EH (cell line): ENCODE measurements around the gene PITPNM1.

Source experiments
- DNase-seq: peaks from one replicate; pipeline ENCODE4 v3.0.0-alpha.2; 2015; ENCODE audit warnings: low read depth

Gene PITPNM1

GRCh38 chr11:67503119-67504004 lies 1.8 kb downstream of the PITPNM1 start:
- DNase-seq, result no peak

- DNase-seq, result no peak
These were observed 2.7 kb downstream of the PITPNM1 start for GRCh38 chr11:67502328-67502979.

- DNase-seq, result no peak
These were observed 3.3 kb downstream of the PITPNM1 start for GRCh38 chr11:67501854-67502253.

DNA sequence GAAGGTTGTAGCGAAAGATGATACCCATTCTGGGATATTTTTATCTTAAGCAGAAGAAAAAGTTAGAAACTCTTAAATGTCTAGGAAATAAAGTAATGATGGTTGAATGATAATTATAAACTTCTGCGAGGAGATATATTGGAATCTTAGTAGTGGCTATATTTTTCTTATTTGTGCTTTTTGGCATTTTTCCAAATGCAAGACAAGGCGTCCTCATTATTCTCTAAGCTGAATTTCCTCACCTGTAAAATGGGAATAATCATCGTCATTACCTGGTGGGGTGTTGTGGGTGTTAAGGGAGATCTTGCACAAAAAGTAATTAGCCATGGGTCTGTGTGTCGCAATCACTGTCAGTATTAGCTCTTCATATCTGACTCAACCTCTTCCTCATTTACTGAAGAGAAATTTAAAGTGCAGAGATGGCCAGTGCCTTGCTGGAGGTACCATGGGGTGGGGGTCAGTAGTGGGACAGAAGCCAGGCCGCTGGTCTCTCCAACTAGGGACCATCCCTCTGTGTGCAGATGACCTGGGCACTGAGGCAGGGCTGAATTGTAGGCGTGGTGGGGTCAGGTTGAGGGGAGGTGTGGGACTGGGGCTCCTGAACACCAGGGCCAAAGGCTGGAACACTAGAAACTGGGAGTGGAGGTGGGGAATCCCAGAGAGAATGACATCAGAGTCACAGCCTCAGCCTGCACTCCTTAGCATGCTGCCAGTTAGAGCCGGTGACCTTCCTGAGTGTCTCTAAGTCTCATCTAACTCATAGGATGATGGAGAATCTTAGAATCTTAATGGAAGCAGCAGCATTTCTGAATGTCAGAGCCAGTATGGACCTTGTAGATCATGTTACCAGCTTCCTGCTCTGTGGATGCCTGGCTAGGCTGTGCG lies 4.1 kb downstream of the PITPNM1 start:
- no peak for DNase-seq

DNA sequence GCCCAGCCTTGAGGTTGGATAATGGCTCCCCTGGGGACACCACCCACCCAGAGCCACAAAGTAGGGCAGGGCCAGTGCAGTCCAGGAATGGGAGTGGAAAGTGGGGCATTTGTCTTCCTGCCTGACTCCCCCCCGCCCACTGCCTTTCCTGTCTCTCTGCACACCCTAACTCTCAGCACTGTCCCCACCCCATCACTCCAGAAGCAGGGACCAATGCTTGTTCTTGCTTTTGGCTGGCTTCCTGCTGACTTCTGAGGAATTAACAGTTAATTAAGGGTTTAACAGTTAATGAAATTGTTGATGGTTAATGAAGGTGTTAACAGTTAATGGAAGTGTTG lies 4.7 kb downstream of the PITPNM1 start:
- no peak for DNase-seq

GRCh38 chr11:67499808-67500483 lies 5.2 kb downstream of the PITPNM1 start:
- DNase-seq, result no peak

DNA sequence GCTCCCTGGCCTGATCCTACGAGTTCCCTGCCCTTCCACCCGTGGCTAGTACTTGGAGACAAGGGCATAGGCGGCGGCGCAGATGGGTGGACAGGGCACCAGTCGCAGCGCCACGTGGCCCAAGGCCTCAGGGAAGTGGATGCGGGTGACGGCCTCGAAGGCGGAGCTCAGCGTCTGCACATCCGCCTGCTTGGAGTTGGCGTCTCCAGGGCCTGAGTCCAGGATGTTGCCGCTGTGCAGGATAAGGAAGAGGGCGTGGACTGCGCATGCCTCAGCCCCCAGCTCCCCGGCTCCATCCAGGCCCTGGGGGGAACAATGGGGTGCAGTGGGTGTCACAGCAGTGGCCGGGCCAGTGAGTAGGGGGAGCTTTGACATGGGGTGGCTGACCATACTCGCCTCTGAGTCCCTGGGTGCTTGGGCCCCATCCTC lies 6.6 kb downstream of the PITPNM1 start:
- no peak for DNase-seq

DNA sequence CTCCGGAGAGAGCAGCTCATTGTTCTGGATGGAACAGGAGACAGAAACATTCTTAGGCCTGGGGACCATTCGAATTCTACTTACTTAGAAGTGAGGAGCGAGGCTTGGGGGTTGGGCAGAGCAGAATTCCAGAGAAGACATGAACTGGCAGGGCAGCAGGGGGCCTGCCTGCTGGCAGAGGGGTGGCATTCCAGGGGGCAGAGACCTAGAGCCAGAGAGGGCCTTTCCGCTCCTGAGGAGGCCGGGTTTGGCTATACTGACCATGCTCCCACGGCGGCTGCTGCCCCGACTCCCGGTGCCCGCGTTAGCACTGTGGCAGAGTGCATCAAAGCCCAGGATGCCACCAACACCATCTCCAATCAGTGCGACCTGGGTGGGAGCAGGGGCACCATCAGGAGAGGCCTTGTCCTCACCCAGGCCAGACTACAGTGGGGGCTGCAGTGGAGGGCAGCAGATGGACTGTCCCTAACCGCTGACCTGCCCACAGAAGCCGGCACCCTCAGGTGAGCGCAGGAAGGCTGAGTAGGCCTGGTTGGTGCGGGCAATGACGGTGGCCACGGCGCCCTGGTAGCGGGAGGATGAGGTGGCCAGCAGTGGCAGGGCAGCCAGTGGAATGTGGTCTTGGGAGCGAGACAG lies 7.4 kb downstream of the PITPNM1 start:
- DNase-seq, result no peak

DNA sequence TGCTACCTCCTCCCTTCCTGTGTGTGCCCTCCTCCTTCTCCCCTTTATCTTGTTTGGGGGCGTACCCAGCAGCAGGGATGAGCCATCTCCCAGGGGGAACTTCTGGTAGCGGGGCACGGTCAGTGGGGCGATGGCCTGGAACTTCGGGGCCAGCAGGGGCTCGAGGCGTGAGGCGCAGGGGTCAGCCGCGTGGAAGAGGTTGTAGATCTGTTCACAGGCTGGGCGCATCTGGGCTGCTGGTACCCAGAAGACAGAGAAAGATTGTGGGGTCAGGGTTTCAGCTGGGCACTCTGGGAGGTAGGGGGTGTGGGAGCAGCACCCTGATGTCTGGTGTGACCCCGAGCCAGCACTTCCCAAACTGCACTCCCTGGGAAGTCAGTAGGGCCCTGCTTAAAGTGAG lies 9.1 kb downstream of the PITPNM1 start:
- no peak for DNase-seq

DNA sequence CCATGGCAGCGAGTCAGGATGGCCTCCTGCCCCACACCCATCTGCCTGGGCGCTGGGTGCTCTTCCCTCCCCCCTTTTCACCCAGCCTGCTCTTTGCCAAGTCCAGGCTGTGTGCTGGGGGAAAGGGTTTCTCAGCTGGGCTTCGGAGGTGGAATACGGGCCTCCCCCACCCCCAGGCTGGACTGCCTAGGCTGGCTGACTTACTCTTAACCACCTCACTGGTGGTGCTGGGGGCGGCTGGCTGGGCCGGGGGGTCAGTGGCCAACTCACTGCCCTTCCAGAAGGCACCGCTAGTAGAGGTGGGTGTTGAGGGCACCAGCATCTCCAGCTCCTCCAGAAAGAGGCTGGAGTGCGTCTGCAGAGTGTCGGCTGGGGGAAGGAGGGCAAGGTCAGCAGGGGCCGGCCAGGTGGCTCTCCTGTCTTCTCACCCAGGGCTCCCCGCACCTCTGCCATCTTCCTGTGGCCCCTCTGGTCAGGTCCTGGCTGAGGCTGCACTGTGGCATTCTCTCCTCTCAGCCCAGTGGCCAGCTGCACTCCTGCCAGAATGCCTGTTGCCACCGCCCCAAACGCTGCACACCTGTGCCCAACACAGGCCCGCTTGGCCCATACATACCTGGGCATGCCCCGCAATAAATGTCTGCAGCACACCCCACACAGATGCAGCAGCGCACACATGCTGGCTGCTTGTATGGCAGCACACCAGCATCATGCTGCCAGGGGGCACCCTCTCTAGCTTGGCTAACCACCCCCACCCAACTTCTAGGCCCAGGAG lies 9.7 kb downstream of the PITPNM1 start:
- DNase-seq, result no peak

DNA sequence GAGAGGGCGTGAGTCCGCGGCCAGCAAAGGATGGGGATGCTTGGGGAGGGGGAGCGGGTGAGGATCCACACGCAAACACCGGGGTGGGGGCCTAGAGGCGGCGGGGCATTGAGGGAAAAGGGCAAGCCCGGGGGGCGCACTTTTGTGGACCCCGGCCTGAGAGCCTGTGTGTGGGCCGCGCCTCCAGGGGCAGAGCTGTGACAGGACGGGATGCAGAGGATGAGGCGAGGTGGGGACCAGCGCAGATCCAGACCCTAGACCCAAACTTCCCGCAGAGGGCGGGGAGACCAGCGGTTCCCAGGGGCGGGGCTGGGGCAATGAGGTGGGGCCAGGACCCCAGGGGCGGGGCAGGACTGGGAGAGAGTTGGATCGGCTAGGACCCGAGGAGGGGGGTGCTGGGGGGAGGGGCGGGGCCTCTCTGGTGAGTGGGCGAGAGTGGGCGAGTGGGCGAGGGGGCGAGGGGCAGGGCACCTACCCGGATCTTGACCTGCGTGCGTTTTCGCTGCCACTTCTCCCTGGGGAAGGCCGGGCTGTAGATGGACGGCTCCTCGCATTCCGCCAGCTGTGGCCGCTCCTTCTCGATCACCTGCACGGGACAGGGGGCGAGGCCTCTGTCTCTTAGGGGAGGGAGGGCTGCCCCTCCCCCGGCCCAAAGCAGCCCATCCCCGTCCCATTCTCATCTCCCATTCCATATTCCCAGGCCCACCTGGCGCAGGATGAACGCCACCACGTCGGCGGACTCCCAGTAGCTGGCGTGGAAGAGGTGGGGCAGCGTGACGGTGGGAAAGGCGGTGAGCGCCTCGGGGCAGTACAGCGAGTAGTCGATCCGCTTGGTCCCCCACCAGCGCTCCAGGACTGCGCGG lies 10.6 kb downstream of the PITPNM1 start:
- no peak for DNase-seq

- DNase-seq, result no peak
These were observed 11.4 kb downstream of the PITPNM1 start for GRCh38 chr11:67493548-67494370.

DNA sequence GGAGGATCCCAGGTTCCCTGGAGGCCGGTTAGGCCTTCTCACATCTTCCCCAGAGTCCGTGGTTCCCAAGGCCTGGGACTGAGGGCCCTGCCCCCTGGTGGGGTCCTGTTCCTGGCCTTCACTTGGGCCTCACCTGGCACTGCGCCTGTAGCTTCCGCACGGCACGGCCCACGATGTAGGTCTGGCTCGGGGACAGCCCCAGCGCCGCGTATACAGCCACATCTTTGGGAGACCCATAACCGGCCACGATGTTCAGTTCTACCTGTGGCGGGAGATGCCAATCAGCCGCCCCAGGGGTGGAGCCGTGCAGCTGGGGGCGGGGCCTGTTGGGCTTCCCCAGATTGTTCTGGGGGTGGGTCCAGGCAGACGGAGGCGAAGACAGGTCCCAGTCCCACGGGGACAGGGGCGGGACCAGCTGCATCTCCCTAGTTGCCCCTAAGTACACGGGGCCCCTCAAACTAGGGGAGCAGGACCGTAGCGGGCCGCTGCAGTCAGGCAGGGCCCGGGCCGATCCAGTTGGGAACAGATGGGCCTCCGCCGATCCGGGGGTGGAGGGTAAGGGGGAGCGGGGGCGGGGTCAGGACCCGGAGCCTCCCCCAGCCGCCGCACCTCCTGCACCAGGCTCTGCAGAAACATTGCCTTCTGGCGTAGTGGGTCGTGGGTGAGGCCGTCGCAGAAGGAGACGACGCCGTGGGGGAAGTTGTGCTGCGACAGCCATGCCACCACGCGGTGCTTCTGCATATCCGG lies 12.2 kb downstream of the PITPNM1 start:
- DNase-seq, result no peak

DNA sequence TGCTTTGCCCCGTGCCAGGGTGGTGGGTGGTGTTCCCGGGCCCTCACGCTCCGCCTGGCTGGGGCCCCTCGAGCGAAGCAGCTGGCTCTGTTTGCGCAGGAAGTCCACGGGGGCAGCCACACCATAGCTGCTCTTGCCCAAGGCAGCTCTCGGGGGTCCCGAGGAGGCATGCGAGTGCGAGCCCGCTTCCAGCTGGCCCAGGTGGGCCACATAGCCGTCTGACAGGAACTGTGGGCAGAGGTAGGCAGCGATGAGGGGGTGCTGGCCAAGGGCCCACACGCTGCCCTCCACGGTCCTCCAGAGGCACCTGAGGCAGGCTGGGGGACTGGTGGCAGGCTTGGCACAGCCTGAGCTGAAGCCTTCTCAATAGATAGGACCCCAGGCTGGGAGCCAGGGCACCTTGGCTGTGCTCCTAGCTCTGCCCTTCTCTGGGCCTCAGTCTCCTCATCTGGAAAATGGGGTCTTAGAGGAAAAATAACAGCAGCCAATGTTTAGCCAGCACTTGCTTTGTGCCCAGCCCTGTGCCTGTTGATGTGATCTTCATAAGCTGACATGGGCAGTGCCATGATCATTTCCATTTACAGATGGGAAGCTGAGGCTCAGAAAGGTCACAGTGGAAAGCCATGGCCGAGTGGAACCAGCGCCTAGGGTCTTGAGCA lies 13.0 kb downstream of the PITPNM1 start:
- no peak for DNase-seq

GRCh38 chr11:67491276-67492068 lies 13.7 kb downstream of the PITPNM1 start:
- DNase-seq, result no peak

DNA sequence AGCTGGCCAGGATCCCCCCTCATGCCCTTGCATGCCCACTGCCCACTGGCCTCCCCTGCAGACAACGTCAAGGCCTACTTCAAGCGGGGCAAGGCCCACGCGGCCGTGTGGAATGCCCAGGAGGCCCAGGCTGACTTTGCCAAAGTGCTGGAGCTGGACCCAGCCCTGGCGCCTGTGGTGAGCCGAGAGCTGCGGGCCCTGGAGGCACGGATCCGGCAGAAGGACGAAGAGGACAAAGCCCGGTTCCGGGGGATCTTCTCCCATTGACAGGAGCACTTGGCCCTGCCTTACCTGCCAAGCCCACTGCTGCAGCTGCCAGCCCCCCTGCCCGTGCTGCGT lies 14.5 kb downstream of the PITPNM1 start:
- no peak for DNase-seq
